MCF 10A (cell line): Measurements from ENCODE around the gene CHRNA4. TPM values are rescaled to one million over a fixed set of nuclear protein-coding genes. Genes with fewer than 3 reads are reported as not detected.
A peak's percentile ranks its signal among the peaks of the same experiment; 100 is the strongest.

Experiments used
- Bru-seq: library from RNA; stranded (reverse); fragments of 400-500 nt; gene quantifications from one replicate; lab custom pipeline; 2021; lab: Mats Ljungman, UMichigan
- BruChase-seq, 2 experiments: library from RNA; stranded (reverse); fragments of 400-500 nt; gene quantifications; one replicate each; lab custom pipeline; 2021; lab: Mats Ljungman, UMichigan
- BruUV-seq: library from RNA; stranded (reverse); fragments of 400-500 nt; replicated peaks from 2 replicates; lab custom pipeline; 2021; lab: Mats Ljungman, UMichigan
- CTCF ChIA-PET: fragments of 300-600 bp; sonication (Branson Sonifier 250); formaldehyde crosslinking; extraction: SDS; loops from one replicate; lab custom pipeline; 2021; ENCODE audit warnings: antibody characterized with exemption, inconsistent platforms; lab: Yijun Ruan, JAX
- POLR2A ChIA-PET: fragments of 300-600, 350-650 bp; sonication (Branson Sonifier 250); formaldehyde crosslinking; extraction: SDS; loops from one replicate; lab custom pipeline; 2020; ENCODE audit warnings: antibody characterized with exemption, inconsistent platforms; lab: Yijun Ruan, JAX
- DNase-seq: peaks from one replicate; pipeline ENCODE4 v3.0.0-alpha.2; 2018; ENCODE audit not compliant: unreplicated experiment
- H3K27ac Mint-ChIP-seq: one replicate; pipeline ENCODE4 v1.8.0; 2022; ENCODE audit warnings: mild to moderate bottlenecking, low read depth, mixed read lengths; ENCODE audit not compliant: unreplicated experiment
- H3K27me3 Mint-ChIP-seq: one replicate; pipeline ENCODE4 v1.8.0; 2022; ENCODE audit warnings: mixed read lengths; ENCODE audit not compliant: insufficient read depth, unreplicated experiment
- H3K36me3 Mint-ChIP-seq: one replicate; pipeline ENCODE4 v1.8.0; 2022; ENCODE audit warnings: mild to moderate bottlenecking, moderate library complexity, mixed read lengths; ENCODE audit not compliant: insufficient read depth, unreplicated experiment
- H3K4me1 Mint-ChIP-seq: one replicate; pipeline ENCODE4 v1.8.0; 2022; ENCODE audit warnings: mixed read lengths; ENCODE audit not compliant: insufficient read depth, unreplicated experiment
- H3K4me3 Mint-ChIP-seq: one replicate; pipeline ENCODE4 v1.8.0; 2022; ENCODE audit warnings: mild to moderate bottlenecking, moderate library complexity, mixed read lengths; ENCODE audit not compliant: unreplicated experiment
- H3K9me3 Mint-ChIP-seq: one replicate; pipeline ENCODE4 v1.8.0; 2022; ENCODE audit warnings: mixed read lengths; ENCODE audit not compliant: unreplicated experiment
- intact Hi-C: fragments of 100-400 bp; cut with micrococcal nuclease; formaldehyde crosslinking; loops from 2 replicates; pipeline ENCODE4 v1.14.1; 2022
- long read RNA-seq: library from polyadenylated mRNA; stranded (forward); transcript quantifications from one replicate; pipeline ENCODE4 v2.0.0, GENCODE V29; 2022
- total RNA-seq: library from RNA; stranded (reverse); gene quantifications from 2 replicates; pipeline ENCODE4 v1.2.3, GENCODE V29; 2022
- TF ChIP-seq, protein P1 (sequence below): fragments of 200-600 bp; IDR thresholded peaks from one replicate; pipeline ENCODE4 v1.8.0; 2022; ENCODE audit warnings: antibody characterized with exemption, mild to moderate bottlenecking; ENCODE audit not compliant: unreplicated experiment

Gene CHRNA4
- total RNA-seq (not detected in 2 replicates), Bru-seq, nascent RNA (not detected), BruChase-seq, experiment 1, labeled RNA remaining after a 6-hour chase (not detected), BruChase-seq, experiment 2, labeled RNA remaining after a 2-hour chase (not detected)
- long read RNA-seq, result 0 reads

DNA sequence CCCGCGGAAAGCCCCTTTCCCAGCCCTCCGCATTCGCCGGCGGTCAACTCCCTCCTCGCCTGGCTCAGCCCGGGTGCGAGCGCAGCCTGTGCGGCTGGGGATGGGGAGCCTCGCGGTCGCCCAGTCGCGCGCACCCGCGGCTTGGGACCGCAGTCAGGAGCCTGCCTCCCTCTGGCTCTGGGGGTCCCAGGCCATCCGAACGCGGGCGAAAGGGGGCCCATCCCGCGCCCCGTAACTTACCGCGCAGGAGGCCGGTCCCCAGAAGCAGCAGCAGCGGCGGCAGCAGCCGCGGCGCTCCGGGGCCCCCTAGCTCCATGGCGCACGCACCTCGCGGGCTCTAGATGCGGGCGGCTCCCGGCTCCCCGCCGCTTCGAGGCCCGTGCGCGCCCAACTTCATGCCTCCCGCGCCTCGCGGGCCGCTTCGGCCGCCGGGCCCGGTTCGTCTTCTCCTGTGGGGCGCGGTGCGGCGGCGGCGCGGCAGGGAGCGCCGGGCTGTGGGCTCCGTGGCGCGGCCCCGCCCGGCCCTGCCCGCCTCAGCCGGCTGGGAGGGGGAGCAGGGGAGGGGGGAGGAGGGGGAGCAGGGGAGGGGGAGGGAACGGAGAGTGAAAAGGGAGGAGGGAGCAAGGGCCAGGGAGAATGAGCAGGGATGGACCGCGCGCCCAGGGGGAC, at the start of gene CHRNA4:
CHRNA4 (minus strand) TSS at position 500 of the 669 bp plus-strand sequence; CDS start at position 316, 184 bp downstream.
- no TSS peak for BruUV-seq
- ChIA-PET CTCF (no interaction called here), POLR2A (interaction anchor here (0.9 kb wide), 1 partner anchor 16 kb away, joined by 3 read pairs; no protein-coding TSS in a partner anchor)
- H3K27ac Mint-ChIP-seq, result no peak within 1 kb of the TSS
- no peaks in the 10 kb centered on the region for H3K9me3 Mint-ChIP-seq
- intact Hi-C loops, result no loop called here
- H3K36me3 Mint-ChIP-seq, result no peaks in the 10 kb centered on the region
- no peaks in the 10 kb centered on the region for H3K4me1 Mint-ChIP-seq
- peaks cover 12% of the 10 kb centered on the region for H3K27me3 Mint-ChIP-seq
- DNase-seq, result no peak
- TF ChIP-seq, protein P1, sequence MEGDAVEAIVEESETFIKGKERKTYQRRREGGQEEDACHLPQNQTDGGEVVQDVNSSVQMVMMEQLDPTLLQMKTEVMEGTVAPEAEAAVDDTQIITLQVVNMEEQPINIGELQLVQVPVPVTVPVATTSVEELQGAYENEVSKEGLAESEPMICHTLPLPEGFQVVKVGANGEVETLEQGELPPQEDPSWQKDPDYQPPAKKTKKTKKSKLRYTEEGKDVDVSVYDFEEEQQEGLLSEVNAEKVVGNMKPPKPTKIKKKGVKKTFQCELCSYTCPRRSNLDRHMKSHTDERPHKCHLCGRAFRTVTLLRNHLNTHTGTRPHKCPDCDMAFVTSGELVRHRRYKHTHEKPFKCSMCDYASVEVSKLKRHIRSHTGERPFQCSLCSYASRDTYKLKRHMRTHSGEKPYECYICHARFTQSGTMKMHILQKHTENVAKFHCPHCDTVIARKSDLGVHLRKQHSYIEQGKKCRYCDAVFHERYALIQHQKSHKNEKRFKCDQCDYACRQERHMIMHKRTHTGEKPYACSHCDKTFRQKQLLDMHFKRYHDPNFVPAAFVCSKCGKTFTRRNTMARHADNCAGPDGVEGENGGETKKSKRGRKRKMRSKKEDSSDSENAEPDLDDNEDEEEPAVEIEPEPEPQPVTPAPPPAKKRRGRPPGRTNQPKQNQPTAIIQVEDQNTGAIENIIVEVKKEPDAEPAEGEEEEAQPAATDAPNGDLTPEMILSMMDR, result no peak
- H3K4me3 Mint-ChIP-seq, result no peak within 1 kb of the TSS

DNA sequence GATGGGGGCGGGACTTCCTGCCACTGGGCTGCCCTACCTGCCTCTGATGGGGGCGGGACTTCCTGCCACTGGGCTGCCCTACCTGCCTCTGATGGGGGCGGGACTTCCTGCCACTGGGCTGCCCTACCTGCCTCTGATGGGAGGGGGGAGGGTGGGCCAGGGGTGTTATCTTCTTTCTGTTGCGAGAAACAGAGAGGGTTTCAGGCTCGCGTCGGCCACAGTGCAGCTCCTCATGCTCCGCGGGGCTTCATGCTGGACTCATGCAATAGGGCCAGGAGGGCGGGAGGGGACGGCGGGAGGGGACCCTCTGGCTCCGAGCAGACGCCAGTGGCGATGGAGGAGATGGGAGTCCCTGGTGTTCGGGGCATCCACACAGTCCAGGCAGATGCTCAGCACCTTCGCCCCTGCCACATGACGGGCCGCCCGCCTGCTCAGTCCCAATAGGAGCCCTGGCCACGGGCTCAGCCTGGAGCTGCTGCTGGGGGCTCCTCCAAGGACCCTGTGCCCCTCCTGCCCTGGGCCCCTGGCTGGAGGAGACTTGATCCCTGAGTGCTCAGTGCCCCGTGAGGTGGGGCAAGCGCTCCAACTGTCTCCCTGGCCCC, 48.8 kb upstream of the CHRNA4 start:
- TF ChIP-seq, protein P1, result no peak
- BruUV-seq, result no TSS peak
- H3K27ac Mint-ChIP-seq, result no peak overlapping the region
- no peak for DNase-seq
- CTCF ChIA-PET, result interaction anchor here (0.7 kb wide), 1 partner anchor 183 kb away, joined by 3 read pairs; no protein-coding TSS in a partner anchor
- no peaks in the 10 kb centered on the region for H3K36me3 Mint-ChIP-seq
- intact Hi-C loops, result no loop called here
- no peaks in the 10 kb centered on the region for H3K9me3 Mint-ChIP-seq
- POLR2A ChIA-PET, result no interaction called here
- no peak overlapping the region for H3K4me3 Mint-ChIP-seq
- no peaks in the 10 kb centered on the region for H3K4me1 Mint-ChIP-seq
- peaks cover 16% of the 10 kb centered on the region for H3K27me3 Mint-ChIP-seq

DNA sequence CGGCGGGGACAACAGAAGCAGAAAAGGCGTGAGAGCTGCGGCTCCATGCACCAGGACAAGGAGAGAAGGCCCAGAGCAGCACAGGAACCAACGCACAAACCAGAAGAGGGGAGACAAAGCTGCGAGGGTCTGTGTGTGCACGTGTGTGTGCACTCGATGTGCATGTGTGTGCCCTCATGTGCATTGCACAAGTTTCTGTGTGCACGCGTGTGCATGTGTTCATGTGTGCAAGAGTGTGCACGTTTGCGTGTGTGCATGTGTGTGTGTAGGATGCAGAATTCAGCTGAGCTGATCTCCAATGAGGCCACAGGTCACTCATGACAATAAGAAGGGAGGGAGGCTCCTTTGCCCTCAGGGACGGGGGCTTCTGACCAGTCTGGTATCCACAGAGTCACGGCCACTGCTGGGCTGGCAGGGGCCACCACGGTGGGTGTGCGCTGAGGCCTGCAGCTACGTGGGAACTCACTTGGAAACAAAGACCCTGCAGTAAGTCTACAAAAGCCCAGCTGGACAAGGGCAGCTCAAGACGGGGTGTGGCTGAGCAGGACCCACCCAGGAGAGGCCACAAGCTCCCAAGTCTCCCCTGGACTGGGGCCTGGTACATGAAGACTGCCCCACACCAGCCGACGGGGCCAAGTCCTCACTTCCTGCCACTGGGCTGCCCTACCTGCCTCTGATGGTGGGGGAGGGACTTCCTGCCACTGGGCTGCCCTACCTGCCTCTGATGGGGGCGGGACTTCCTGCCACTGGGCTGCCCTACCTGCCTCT, 48.1 kb upstream of the CHRNA4 start:
- Mint-ChIP-seq H3K27me3 (peaks cover 16% of the 10 kb centered on the region), H3K36me3 (no peaks in the 10 kb centered on the region), H3K27ac (no peak overlapping the region), H3K4me3 (no peak overlapping the region), H3K4me1 (no peaks in the 10 kb centered on the region), H3K9me3 (no peaks in the 10 kb centered on the region)
- TF ChIP-seq, protein P1, result no peak
- no TSS peak for BruUV-seq
- POLR2A ChIA-PET, result no interaction called here
- intact Hi-C loops, result no loop called here
- DNase-seq, result peak; percentile 25
- CTCF ChIA-PET, result interaction anchor here (0.7 to 0.8 kb wide), 4 partner anchors 58 to 183 kb away, joined by 3 to 5 read pairs (median 3); no protein-coding TSS in a partner anchor
